ENCODE data around the gene INO80D.
"Not testable (repeated sequence)": the region's sequence is repeated elsewhere in the genome, so short reads cannot be mapped to it uniquely, and the experiment has no call there.

INO80D gene

GRCh38 chr2:206045251-206045650 lies 40.7 kb downstream of the INO80D start:
- no peak for TF ChIP-seq PPARA (CRISPR knock-in tag; IDR thresholded peaks at IDR 0.05; ENCODE audit: borderline replicate concordance)
- TF ChIP-seq ISL1 (CRISPR knock-in tag; IDR thresholded peaks at IDR 0.05), result 0 out of 2 replicates have a peak, but pooled peaks have one; percentile 36
- ATAC-seq, result peak; percentile 81

- no peak for ATAC-seq
- no peak for TF ChIP-seq ZNF70 (CRISPR knock-in tag; IDR thresholded peaks at IDR 0.05)
- TF ChIP-seq OSR1 (CRISPR knock-in tag; IDR thresholded peaks at IDR 0.05), result no peak
- no peak for TF ChIP-seq BACH2 (CRISPR knock-in tag; IDR thresholded peaks at IDR 0.05; ENCODE audit: borderline replicate concordance)
- TF ChIP-seq TOX (CRISPR knock-in tag; IDR thresholded peaks at IDR 0.05; ENCODE audit: borderline replicate concordance), result no peak
- TF ChIP-seq SNAI2 (CRISPR knock-in tag; IDR thresholded peaks at IDR 0.05), result no peak
- no peak for TF ChIP-seq TCF4 (CRISPR knock-in tag; IDR thresholded peaks at IDR 0.05; ENCODE audit: borderline replicate concordance)
- no peak for TF ChIP-seq RARB (CRISPR knock-in tag; IDR thresholded peaks at IDR 0.05)
- no peak for TF ChIP-seq PPARA (CRISPR knock-in tag; IDR thresholded peaks at IDR 0.05; ENCODE audit: borderline replicate concordance)
- no peak for TF ChIP-seq ESRRG (CRISPR knock-in tag; IDR thresholded peaks at IDR 0.05)
- TF ChIP-seq CREB5 (CRISPR knock-in tag; IDR thresholded peaks at IDR 0.05; ENCODE audit: low read depth), result no peak
- no peak for TF ChIP-seq ISL1 (CRISPR knock-in tag; IDR thresholded peaks at IDR 0.05)
Observed at GRCh38 chr2:206040525-206040924, 45.4 kb downstream of the INO80D start.

- not testable (repeated sequence) for ATAC-seq
Observed at GRCh38 chr2:206035393-206035792, 50.6 kb downstream of the INO80D start.

- not testable (repeated sequence) for ATAC-seq
Observed at GRCh38 chr2:206033452-206033851, 52.5 kb downstream of the INO80D start.

- ATAC-seq, result no peak
Observed at GRCh38 chr2:206031950-206032567, 53.9 kb downstream of the INO80D start.

GRCh38 chr2:206031162-206031784 lies 54.7 kb downstream of the INO80D start:
- no peak for TF ChIP-seq CREB5 (CRISPR knock-in tag; IDR thresholded peaks at IDR 0.05; ENCODE audit: low read depth)
- TF ChIP-seq SNAI2 (CRISPR knock-in tag; IDR thresholded peaks at IDR 0.05), result no peak
- no peak; the same call in 2 of the 3 replicates for ATAC-seq

More at GRCh38 chr2:206031950-206032567, 53.9 kb downstream of the INO80D start:
- no peak for TF ChIP-seq ISL1 (CRISPR knock-in tag; IDR thresholded peaks at IDR 0.05)
- TF ChIP-seq TSHZ2 (CRISPR knock-in tag; IDR thresholded peaks at IDR 0.05), result no peak
- no peak for TF ChIP-seq ZNF70 (CRISPR knock-in tag; IDR thresholded peaks at IDR 0.05)
- no peak for TF ChIP-seq TCF4 (CRISPR knock-in tag; IDR thresholded peaks at IDR 0.05; ENCODE audit: borderline replicate concordance)
- no peak for TF ChIP-seq GLIS3 (CRISPR knock-in tag; IDR thresholded peaks at IDR 0.05)
- no peak for TF ChIP-seq SNAI2 (CRISPR knock-in tag; IDR thresholded peaks at IDR 0.05)
- no peak for TF ChIP-seq CSDC2 (CRISPR knock-in tag; IDR thresholded peaks at IDR 0.05)
- TF ChIP-seq ZNF565 (CRISPR knock-in tag; conservative IDR thresholded peaks at IDR 0.05; ENCODE audit: low read depth), result no peak
- no peak for TF ChIP-seq OSR1 (CRISPR knock-in tag; IDR thresholded peaks at IDR 0.05)

- no peak for ATAC-seq
- TF ChIP-seq ZNF565 (CRISPR knock-in tag; conservative IDR thresholded peaks at IDR 0.05; ENCODE audit: low read depth) (no peak), ISL1 (CRISPR knock-in tag; IDR thresholded peaks at IDR 0.05) (no peak), PPARA (CRISPR knock-in tag; IDR thresholded peaks at IDR 0.05; ENCODE audit: borderline replicate concordance) (no peak), TCF4 (CRISPR knock-in tag; IDR thresholded peaks at IDR 0.05; ENCODE audit: borderline replicate concordance) (no peak), TSHZ2 (CRISPR knock-in tag; IDR thresholded peaks at IDR 0.05) (no peak), SNAI2 (CRISPR knock-in tag; IDR thresholded peaks at IDR 0.05) (no peak), CSRNP3 (CRISPR knock-in tag; IDR thresholded peaks at IDR 0.05) (no peak), OSR1 (CRISPR knock-in tag; IDR thresholded peaks at IDR 0.05) (no peak), GLIS3 (CRISPR knock-in tag; IDR thresholded peaks at IDR 0.05) (no peak), ZFP3 (CRISPR knock-in tag; IDR thresholded peaks at IDR 0.05) (no peak), TOX (CRISPR knock-in tag; IDR thresholded peaks at IDR 0.05; ENCODE audit: borderline replicate concordance) (no peak), ZFP30 (CRISPR knock-in tag; IDR thresholded peaks at IDR 0.05) (no peak), BACH2 (CRISPR knock-in tag; IDR thresholded peaks at IDR 0.05; ENCODE audit: borderline replicate concordance) (no peak)
Observed at GRCh38 chr2:206028101-206028500, 57.9 kb downstream of the INO80D start.

Data from SK-N-SH treated with all-trans-retinoic acid at 6 μM for 48 hours (cell line).